PC-3 (cell line): ENCODE results near the gene GALNT2. TPM values are rescaled to one million over a fixed set of nuclear protein-coding genes. Genes with fewer than 3 reads are reported as not detected.
A peak's percentile ranks its signal among the peaks of the same experiment; 100 is the strongest.

ENCODE experiments used
- ATAC-seq: fragments of 200-7000 bp; cut with Tn5 transposase; 2 replicates; pipeline ENCODE4 v1.9.1; 2020; ENCODE audit warnings: mild to moderate bottlenecking, moderate library complexity
- BruUV-seq: library from RNA; stranded (reverse); fragments of 400-500 nt; replicated peaks from 2 replicates; lab custom pipeline; 2021; lab: Mats Ljungman, UMichigan
- CTCF ChIA-PET: fragments of 300-600 bp; sonication (Branson Sonifier 250); formaldehyde crosslinking; loops from one replicate; lab custom pipeline; 2022; ENCODE audit warnings: antibody characterized with exemption; lab: Charles Lee
- POLR2A ChIA-PET: fragments of 300-600 bp; sonication (Branson Sonifier 250); formaldehyde crosslinking; loops from one replicate; lab custom pipeline; 2022; ENCODE audit warnings: antibody characterized with exemption; ENCODE audit not compliant: unreplicated experiment; lab: Charles Lee
- DNase-seq: peaks from one replicate; pipeline ENCODE4 v3.0.0-alpha.2; 2015
- H2AFZ ChIP-seq: fragments of 300-600 bp; sonication (generic); 2 replicates; pipeline ENCODE4 v1.6.0; 2016; ENCODE audit warnings: antibody characterized with exemption, low read length
- H3F3A ChIP-seq: fragments of 300-600 bp; sonication (generic); one replicate; pipeline ENCODE4 v1.6.0; 2017; ENCODE audit warnings: antibody characterized with exemption, low read length, control low read depth, mild to moderate bottlenecking; ENCODE audit not compliant: unreplicated experiment
- H3K27ac ChIP-seq: fragments of 300-600 bp; sonication (generic); 2 replicates; pipeline ENCODE4 v1.5.1; 2016; ENCODE audit warnings: mild to moderate bottlenecking, low read length
- H3K27me3 ChIP-seq: fragments of 300-600 bp; sonication (generic); 2 replicates; pipeline ENCODE4 v1.6.1; 2016; ENCODE audit warnings: low read length, mixed read lengths
- H3K36me3 ChIP-seq: fragments of 300-600 bp; sonication (generic); 2 replicates; pipeline ENCODE4 v1.6.1; 2016; ENCODE audit warnings: low read depth, mixed run types, low read length, mixed read lengths
- H3K4me1 ChIP-seq: fragments of 300-600 bp; sonication (generic); 2 replicates; pipeline ENCODE4 v1.5.1; 2016; ENCODE audit warnings: low read length; ENCODE audit not compliant: insufficient read depth
- H3K4me2 ChIP-seq: fragments of 300-600 bp; sonication (generic); 2 replicates; pipeline ENCODE4 v1.6.0; 2016; ENCODE audit warnings: low read length
- H3K4me3 ChIP-seq: fragments of 300-600 bp; sonication (generic); 2 replicates; pipeline ENCODE4 v1.5.1; 2016; ENCODE audit warnings: mild to moderate bottlenecking, low read length, mixed read lengths
- H3K79me2 ChIP-seq: fragments of 300-600 bp; sonication (generic); 2 replicates; pipeline ENCODE4 v1.6.1; 2017; ENCODE audit warnings: low read length, mixed read lengths
- H3K9ac ChIP-seq: fragments of 300-600 bp; sonication (generic); 2 replicates; pipeline ENCODE4 v1.6.0; 2016; ENCODE audit warnings: mild to moderate bottlenecking, low read length
- H3K9me2 ChIP-seq: fragments of 300-600 bp; sonication (generic); replicated peaks from 2 replicates; pipeline ENCODE4 v1.6.1; 2016; ENCODE audit warnings: mixed run types, low read length, mixed read lengths
- H3K9me3 ChIP-seq: fragments of 300-600 bp; sonication (generic); 2 replicates; pipeline ENCODE4 v1.6.1; 2016; ENCODE audit warnings: low read length, mixed read lengths
- H4K20me1 ChIP-seq: fragments of 300-600 bp; sonication (generic); 2 replicates; pipeline ENCODE4 v1.6.1; 2016; ENCODE audit warnings: low read length, mixed read lengths
- EZH2 ChIP-seq: fragments of 300-600 bp; sonication (generic); IDR thresholded peaks from one replicate; pipeline ENCODE4 v1.6.1; 2017; ENCODE audit warnings: antibody characterized with exemption, mild to moderate bottlenecking, low read length; ENCODE audit not compliant: unreplicated experiment
- EZH2phosphoT487 ChIP-seq: fragments of 300-600 bp; sonication (generic); IDR thresholded peaks from 2 replicates; pipeline ENCODE4 v1.6.1; 2018; ENCODE audit warnings: mild to moderate bottlenecking, antibody characterized with exemption, low read length, borderline replicate concordance
- intact Hi-C: fragments of 100-400 bp; cut with micrococcal nuclease; formaldehyde crosslinking; loops from 2 replicates; pipeline ENCODE4 v1.9.0; 2023
- total RNA-seq: library from RNA; depleted of rRNA; stranded (reverse); fragments of >200 nt; gene quantifications from 2 replicates; pipeline ENCODE4 v1.2.3, GENCODE V29; 2014
- TF ChIP-seq, protein P1 (sequence below): fragments of 300-600 bp; sonication (generic); conservative IDR thresholded peaks from 2 replicates; pipeline ENCODE4 v1.5.1; 2017; ENCODE audit warnings: antibody characterized with exemption, low read depth, mild to moderate bottlenecking, low read length

The GALNT2 gene
- total RNA-seq, 1 experiment from 2014 or later: 182 TPM

DNA sequence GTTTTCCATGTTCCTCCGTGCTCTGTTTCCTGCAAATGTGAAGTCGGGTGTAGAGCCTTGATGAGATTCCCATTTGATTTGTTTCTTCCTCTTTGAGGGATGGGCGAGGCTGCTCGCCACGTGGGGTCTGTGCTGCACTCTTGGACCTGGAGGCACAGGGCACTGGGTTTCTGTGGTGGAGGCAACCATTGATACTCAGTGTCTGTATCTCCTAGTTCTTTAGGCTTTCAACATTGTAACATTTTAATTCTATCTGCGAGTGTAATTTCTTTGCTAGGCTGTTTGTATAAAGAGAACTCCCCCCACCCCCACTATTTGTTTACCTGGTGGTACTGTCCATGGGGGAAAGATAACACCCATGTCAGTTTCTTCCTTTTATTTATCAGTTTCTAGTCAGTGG lies 52.3 kb downstream of the GALNT2 start:
- no TSS peak for BruUV-seq
- H3K27me3 ChIP-seq: no peaks in the 10 kb centered on the region
- H3K9me3 ChIP-seq: no peaks in the 10 kb centered on the region
- no peaks in the 10 kb centered on the region for H3F3A ChIP-seq
- no peak overlapping the region for H3K4me2 ChIP-seq
- H4K20me1 ChIP-seq: no peaks in the 10 kb centered on the region
- ATAC-seq: no peak
- CTCF ChIA-PET: no interaction called here
- TF ChIP-seq EZH2 (no peak), EZH2phosphoT487 (no peak)
- TF ChIP-seq, protein P1, sequence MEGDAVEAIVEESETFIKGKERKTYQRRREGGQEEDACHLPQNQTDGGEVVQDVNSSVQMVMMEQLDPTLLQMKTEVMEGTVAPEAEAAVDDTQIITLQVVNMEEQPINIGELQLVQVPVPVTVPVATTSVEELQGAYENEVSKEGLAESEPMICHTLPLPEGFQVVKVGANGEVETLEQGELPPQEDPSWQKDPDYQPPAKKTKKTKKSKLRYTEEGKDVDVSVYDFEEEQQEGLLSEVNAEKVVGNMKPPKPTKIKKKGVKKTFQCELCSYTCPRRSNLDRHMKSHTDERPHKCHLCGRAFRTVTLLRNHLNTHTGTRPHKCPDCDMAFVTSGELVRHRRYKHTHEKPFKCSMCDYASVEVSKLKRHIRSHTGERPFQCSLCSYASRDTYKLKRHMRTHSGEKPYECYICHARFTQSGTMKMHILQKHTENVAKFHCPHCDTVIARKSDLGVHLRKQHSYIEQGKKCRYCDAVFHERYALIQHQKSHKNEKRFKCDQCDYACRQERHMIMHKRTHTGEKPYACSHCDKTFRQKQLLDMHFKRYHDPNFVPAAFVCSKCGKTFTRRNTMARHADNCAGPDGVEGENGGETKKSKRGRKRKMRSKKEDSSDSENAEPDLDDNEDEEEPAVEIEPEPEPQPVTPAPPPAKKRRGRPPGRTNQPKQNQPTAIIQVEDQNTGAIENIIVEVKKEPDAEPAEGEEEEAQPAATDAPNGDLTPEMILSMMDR: no peak
- no peak for DNase-seq
- no peak overlapping the region for H3K4me3 ChIP-seq
- no peaks in the 10 kb centered on the region for H3K9me2 ChIP-seq
- H3K79me2 ChIP-seq: peaks cover 99% of the 10 kb centered on the region
- H3K36me3 ChIP-seq: peaks cover 45% of the 10 kb centered on the region
- no peak overlapping the region for H2AFZ ChIP-seq
- peaks cover 9% of the 10 kb centered on the region for H3K4me1 ChIP-seq
- H3K27ac ChIP-seq: no peak overlapping the region
- POLR2A ChIA-PET: no interaction called here
- H3K9ac ChIP-seq: no peak overlapping the region
- intact Hi-C loops: no loop called here

DNA sequence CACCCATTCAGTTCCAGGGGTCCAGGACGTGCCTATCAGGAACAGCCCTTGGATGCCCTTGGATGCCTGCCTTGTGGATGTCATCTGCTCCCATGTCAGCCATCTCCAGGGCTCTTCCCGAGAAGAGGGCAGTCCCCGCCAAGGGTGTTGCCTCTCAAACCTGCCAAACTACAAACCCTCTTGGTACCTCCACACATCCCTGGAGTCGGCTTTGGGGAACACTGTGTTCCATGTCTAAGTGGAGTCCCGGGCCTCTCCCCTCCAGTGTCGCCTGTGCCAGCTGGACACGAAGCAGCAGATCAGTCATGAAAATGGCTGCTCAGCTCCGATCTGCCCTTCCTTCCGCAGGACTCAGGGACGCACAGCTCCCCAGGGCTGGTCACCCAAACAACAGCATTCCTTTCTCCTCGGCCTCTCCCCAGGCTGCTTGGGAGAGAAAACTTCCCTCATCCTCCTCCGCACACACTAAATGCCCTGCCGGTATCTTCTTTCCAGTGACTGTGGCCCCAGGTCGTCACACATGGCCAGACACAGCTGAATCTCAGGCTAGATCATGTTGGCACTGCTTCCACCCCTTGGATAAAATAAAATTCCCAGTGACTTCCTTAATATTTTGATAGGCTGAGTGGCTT lies 53.4 kb downstream of the GALNT2 start:
- no peak overlapping the region for H3K4me2 ChIP-seq
- peaks cover 99% of the 10 kb centered on the region for H3K79me2 ChIP-seq
- TF ChIP-seq EZH2phosphoT487 (no peak), EZH2 (no peak)
- TF ChIP-seq, protein P1: no peak
- no TSS peak for BruUV-seq
- H3K9me3 ChIP-seq: no peaks in the 10 kb centered on the region
- H2AFZ ChIP-seq: no peak overlapping the region
- H3K9ac ChIP-seq: no peak overlapping the region
- DNase-seq: no peak
- H3K4me3 ChIP-seq: no peak overlapping the region
- H3K36me3 ChIP-seq: peaks cover 36% of the 10 kb centered on the region
- H3K4me1 ChIP-seq: peaks cover 18% of the 10 kb centered on the region
- H4K20me1 ChIP-seq: no peaks in the 10 kb centered on the region
- no peak overlapping the region for H3K27ac ChIP-seq
- intact Hi-C loops: no loop called here
- H3K27me3 ChIP-seq: no peaks in the 10 kb centered on the region
- CTCF ChIA-PET: no interaction called here
- POLR2A ChIA-PET: no interaction called here
- H3K9me2 ChIP-seq: no peaks in the 10 kb centered on the region
- no peaks in the 10 kb centered on the region for H3F3A ChIP-seq
- no peak for ATAC-seq

DNA sequence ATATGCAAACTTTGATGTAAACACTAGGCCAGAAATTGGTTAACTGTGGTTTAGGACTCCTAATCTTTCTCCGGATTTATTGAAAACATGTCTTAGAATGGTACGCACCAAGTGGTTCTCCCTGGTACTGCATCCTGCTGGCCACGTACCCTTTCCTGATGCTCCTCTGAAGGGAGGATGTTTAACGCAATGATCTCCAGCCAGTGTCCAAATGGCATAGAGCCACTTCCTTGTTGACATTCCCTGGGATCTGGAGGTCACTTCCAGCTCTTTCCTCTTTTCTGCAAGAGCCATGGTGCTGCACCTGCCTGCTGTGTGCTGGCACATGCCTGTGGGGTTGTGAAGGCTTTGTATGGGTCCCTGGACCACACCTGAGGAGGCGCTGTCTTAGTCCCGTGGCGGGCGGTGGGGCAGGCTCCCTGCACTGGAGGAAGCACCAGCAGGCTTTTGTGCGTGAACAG lies 53.9 kb downstream of the GALNT2 start:
- H4K20me1 ChIP-seq: no peaks in the 10 kb centered on the region
- peak; percentile 74 for DNase-seq

More for the DNA sequence above, 53.9 kb downstream of the GALNT2 start:
- ATAC-seq: peak; percentile 47
- ChIA-PET POLR2A (no interaction called here), CTCF (no interaction called here)
- no TSS peak for BruUV-seq
- Histone ChIP-seq H3K4me3 (no peak overlapping the region), H3K4me2 (no peak overlapping the region), H3K9ac (no peak overlapping the region), H3K36me3 (peaks cover 30% of the 10 kb centered on the region), H3F3A (no peaks in the 10 kb centered on the region), H3K9me2 (no peaks in the 10 kb centered on the region), H3K79me2 (peaks cover 99% of the 10 kb centered on the region), H3K9me3 (no peaks in the 10 kb centered on the region), H3K27me3 (no peaks in the 10 kb centered on the region), H3K27ac (no peak overlapping the region), H3K4me1 (peaks cover 23% of the 10 kb centered on the region), H2AFZ (no peak overlapping the region)
- TF ChIP-seq, protein P1: peak; percentile 84
- TF ChIP-seq EZH2phosphoT487 (no peak), EZH2 (no peak)
- intact Hi-C loops: no loop called here
